ENCODE data around the gene FOXP1. TPM values are rescaled to one million over a fixed set of nuclear protein-coding genes. Genes with fewer than 3 reads are reported as not detected.

Gene FOXP1
- total and polyA plus RNA-seq, 2 of the 8 experiments (the other 6 are each of a cell fraction or from before 2014, with no cell fraction given) = 13.9 to 25.4 TPM

DNA sequence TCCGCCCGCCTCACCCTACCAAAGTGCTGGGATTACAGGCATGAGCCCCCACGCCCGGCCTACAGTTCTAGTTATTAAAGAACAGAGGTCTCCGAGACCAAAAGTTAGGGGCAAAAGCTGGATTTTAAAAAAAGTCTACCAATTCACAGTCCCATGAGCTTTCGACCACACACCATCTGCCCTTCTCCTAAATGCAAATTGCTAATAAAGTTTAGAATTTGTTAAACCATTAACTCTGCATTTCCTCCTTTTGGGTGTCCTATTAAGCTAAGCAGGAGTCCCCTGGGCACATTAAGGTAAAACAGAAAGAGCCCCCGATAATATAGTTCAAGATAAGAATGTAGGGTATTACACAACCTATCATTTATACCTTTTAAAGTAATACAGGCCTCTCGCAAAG, 322.7 kb downstream of the FOXP1 start:
- peaks cover 1 to 11% (median 6%) of the 10 kb centered on the region in 4 experiments; a peak in 4 of 7 replicates for H3K4me1 ChIP-seq (replicated peaks in 1 of 4; ENCODE audit: control insufficient read depth in 3 of 4, insufficient read depth in 4 of 4, low read length in 3 of 4)
- ChIA-PET CTCF (ENCODE audit: partially characterized antibody) (interaction anchor here (1.0 kb wide), 1 partner anchor 190 kb away, joined by 3 read pairs; no protein-coding TSS in a partner anchor), POLR2A (ENCODE audit: partially characterized antibody) (no interaction called here)
- no peak overlapping the region for H3K18ac ChIP-seq (ENCODE audit: extremely low read depth, low read length)
- no peak overlapping the region for H2BK12ac ChIP-seq (ENCODE audit: low read depth, low read length)
- H2AFZ ChIP-seq (ENCODE audit: low read length) = no peak overlapping the region
- H3K9me3 ChIP-seq (ENCODE audit: insufficient read depth in 2 of 2, low read depth in 1 of 2, low read length in 1 of 2) = no peaks in the 10 kb centered on the region
- no peak overlapping the region for H3K14ac ChIP-seq (ENCODE audit: insufficient read length)
- H4K5ac ChIP-seq (ENCODE audit: insufficient read length, low read depth, low read length) = no peak overlapping the region
- WGBS, 2 experiments (ENCODE audit: extremely low coverage in 1 of 2, insufficient coverage in 1 of 2, insufficient read length in 1 of 2, insufficient replicate concordance in 2 of 2, low coverage in 1 of 2, low lambda C conversion rate in 2 of 2, missing lambda C conversion rate in 1 of 2) = 92% methylated on average over 7 of the region's 8 CpGs; no CpG with 5 or more reads in 1 of the 2 experiments
- H2AK5ac ChIP-seq (ENCODE audit: low read depth, low read length) = no peak overlapping the region
- peaks cover under 1% of the 10 kb centered on the region for H3K79me1 ChIP-seq (ENCODE audit: low read depth, low read length)
- H2BK20ac ChIP-seq (ENCODE audit: low read length) = no peak overlapping the region
- no peaks in the 10 kb centered on the region; the same call in 1 of the 2 replicates for H3K23me2 ChIP-seq (ENCODE audit: low read depth, low read length)
- no peak overlapping the region for H3K9ac ChIP-seq (replicated peaks in 1 of 4; ENCODE audit: extremely low read depth in 1 of 4, low read depth in 3 of 4, low read length in 3 of 4)
- H2BK5ac ChIP-seq (ENCODE audit: low read depth, low read length) = no peak overlapping the region
- DNase-seq (ENCODE audit: low read depth in 1 of 2, low spot score in 2 of 2) (no peak), FAIRE-seq (no peak)
- no peak overlapping the region for H4K91ac ChIP-seq (replicated peaks; ENCODE audit: insufficient read length, low read length)
- no peaks in the 10 kb centered on the region for H4K20me1 ChIP-seq (replicated peaks in 1 of 2; ENCODE audit: control insufficient read depth in 1 of 2, insufficient read depth in 2 of 2, low read length in 2 of 2)
- H3K4ac ChIP-seq (replicated peaks; ENCODE audit: insufficient read length, low read depth, low read length) = no peak overlapping the region
- no peaks in the 10 kb centered on the region for H3K27me3 ChIP-seq (replicated peaks in 1 of 4; ENCODE audit: control insufficient read depth in 3 of 4, extremely low read depth in 1 of 4, insufficient read depth in 3 of 4, low read length in 3 of 4)
- H3K23ac ChIP-seq (ENCODE audit: insufficient read length) = no peak overlapping the region
- H4K8ac ChIP-seq (ENCODE audit: extremely low read depth, insufficient read depth, low read length) = no peak overlapping the region
- no peak overlapping the region for H2BK15ac ChIP-seq (ENCODE audit: low read length)
- no peak overlapping the region for H3K56ac ChIP-seq (replicated peaks; ENCODE audit: insufficient read length, low read depth, low read length)
- H3K27ac ChIP-seq (ENCODE audit: low read depth, low read length) = no peak overlapping the region
- 0 out of 8 replicates have a peak, but pooled peaks cover 0 to 3% (median 0%) of the 10 kb centered on the region in 4 experiments for H3K36me3 ChIP-seq (ENCODE audit: control insufficient read depth in 2 of 4, insufficient read depth in 4 of 4, low read length in 3 of 4)
- H3K4me3 ChIP-seq (ENCODE audit: extremely low read depth in 1 of 4, insufficient read depth in 2 of 4, low read depth in 3 of 4, low read length in 4 of 4) = no peak overlapping the region
- no peak overlapping the region for H3K4me2 ChIP-seq (ENCODE audit: insufficient read depth in 1 of 2, low read depth in 2 of 2, low read length in 2 of 2)
- H2BK120ac ChIP-seq (replicated peaks; ENCODE audit: low read depth, low read length) = no peak overlapping the region
- H3K79me2 ChIP-seq (ENCODE audit: control insufficient read depth in 1 of 2, insufficient read depth in 2 of 2, low read length in 2 of 2) = no peaks in the 10 kb centered on the region; a peak in 2 of 4 replicates
- TF ChIP-seq PHF8 (conservative IDR thresholded peaks at IDR 0.05; ENCODE audit: low read depth, low read length) = no peak
- no peak for TF ChIP-seq KDM5A (IDR thresholded peaks at IDR 0.05; ENCODE audit: low read length)
- TF ChIP-seq RBBP5 (IDR thresholded peaks at IDR 0.05; ENCODE audit: borderline replicate concordance, low read depth, low read length) = no peak
- TF ChIP-seq SIN3A (conservative IDR thresholded peaks at IDR 0.05 in 1 of 2, IDR thresholded peaks at IDR 0.05 in 1 of 2; ENCODE audit: low read depth in 1 of 2, low read length in 2 of 2) = no peak
- TF ChIP-seq CREB1 (IDR thresholded peaks at IDR 0.05) = no peak
- TF ChIP-seq JUND (IDR thresholded peaks at IDR 0.05; ENCODE audit: low read length) = no peak
- TF ChIP-seq SRF (IDR thresholded peaks at IDR 0.05; ENCODE audit: low read depth, low read length) = no peak

All from H1 (cell line).